Measurements from ENCODE around the gene CCL17. TPM values are rescaled to one million over a fixed set of nuclear protein-coding genes. Genes with fewer than 3 reads are reported as not detected.

The CCL17 gene
- total and polyA plus RNA-seq, 10 of the 15 experiments (the other 5 are each of a cell fraction or from before 2014, with no cell fraction given) = 1.2 to 84.9 (median 34.2) TPM

- TF ChIP-seq ATF2 (IDR thresholded peaks at IDR 0.05; ENCODE audit: low read length) (no peak), CREB1 (IDR thresholded peaks at IDR 0.05; ENCODE audit: low read depth) (peak; percentile 95), EGR1 (IDR thresholded peaks at IDR 0.05; ENCODE audit: borderline replicate concordance in 1 of 2, low read depth in 2 of 2, low read length in 2 of 2) (peak; percentile 65 to 91; a peak in 2 of 3 replicates), NR2C1 (IDR thresholded peaks at IDR 0.05) (peak; percentile 55; the same call in 1 of the 2 replicates), KAT2A (conservative IDR thresholded peaks at IDR 0.05; ENCODE audit: control insufficient read depth, low read depth, low read length) (no peak), TCF3 (IDR thresholded peaks at IDR 0.05; ENCODE audit: borderline replicate concordance, insufficient read depth, low read depth, low read length) (no peak), PML (IDR thresholded peaks at IDR 0.05; ENCODE audit: low read length) (peak; percentile 78; the same call in 1 of the 2 replicates), STAT1 (conservative IDR thresholded peaks at IDR 0.05) (no peak), RUNX3 (IDR thresholded peaks at IDR 0.05; ENCODE audit: low read length) (no peak), RELA (IDR thresholded peaks at IDR 0.05; ENCODE audit: borderline replicate concordance, partially characterized antibody) (peak; percentile 55), PBX3 (IDR thresholded peaks at IDR 0.05; ENCODE audit: insufficient replicate concordance, low read depth, low read length) (no peak), E4F1 (IDR thresholded peaks at IDR 0.05; ENCODE audit: borderline replicate concordance, partially characterized antibody) (peak; percentile 39), HSF1 (IDR thresholded peaks at IDR 0.05; ENCODE audit: low read depth, low read length) (no peak), ZBED1 (IDR thresholded peaks at IDR 0.05; ENCODE audit: borderline replicate concordance) (no peak), FOXM1 (IDR thresholded peaks at IDR 0.05; ENCODE audit: low read depth, low read length) (no peak), SREBF2 (IDR thresholded peaks at IDR 0.05; ENCODE audit: low read length) (no peak), CUX1 (IDR thresholded peaks at IDR 0.05; ENCODE audit: insufficient replicate concordance, low read depth, low read length) (no peak)
Observed at GRCh38 chr16:57447186-57447962, 42.8 kb downstream of the CCL17 start, which contains the start of the genes CIAPIN1 and COQ9 (continued).
